ENCODE results near the gene KRTAP25-1.

The KRTAP25-1 gene

DNA sequence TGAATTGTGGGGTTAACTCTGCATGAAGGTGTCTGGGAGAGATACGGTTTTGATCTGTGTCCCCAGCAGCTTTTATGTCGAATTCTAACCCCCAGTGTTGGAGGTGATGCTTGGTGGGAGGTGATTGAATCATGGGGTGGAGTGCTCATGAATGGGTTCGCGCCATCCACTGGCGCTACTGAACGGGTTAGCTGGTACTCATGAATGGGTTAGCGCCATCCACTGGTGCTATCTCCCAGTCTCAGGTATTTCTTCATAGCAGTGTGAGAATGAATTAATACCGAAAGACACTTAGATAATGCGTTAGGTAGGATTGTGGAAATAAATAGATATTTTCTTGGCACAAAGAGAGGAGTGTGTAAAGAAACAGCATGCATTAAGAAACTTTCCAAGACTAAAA lies 40.5 kb downstream of the KRTAP25-1 start:
- no peak for DNase-seq

DNA sequence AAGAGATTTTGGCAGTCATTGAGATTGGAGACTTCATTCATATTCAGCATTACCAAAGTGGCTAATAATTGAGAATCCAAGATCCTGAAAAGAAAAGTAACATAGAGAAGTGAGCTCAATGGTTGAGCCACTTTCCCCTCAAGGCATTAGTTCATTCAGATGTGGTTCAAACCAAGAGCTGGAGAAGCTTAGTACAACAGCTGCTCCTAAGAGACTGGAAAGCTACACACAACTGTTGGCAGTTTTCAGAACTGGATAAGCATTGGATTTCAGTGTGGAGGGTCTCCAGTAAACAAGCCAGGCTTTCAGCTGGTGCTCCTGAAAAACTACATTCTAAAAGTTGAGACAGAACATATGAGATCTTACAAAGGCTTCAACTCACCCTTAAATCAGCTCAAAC lies 44.3 kb downstream of the KRTAP25-1 start:
- no peak for DNase-seq

DNA sequence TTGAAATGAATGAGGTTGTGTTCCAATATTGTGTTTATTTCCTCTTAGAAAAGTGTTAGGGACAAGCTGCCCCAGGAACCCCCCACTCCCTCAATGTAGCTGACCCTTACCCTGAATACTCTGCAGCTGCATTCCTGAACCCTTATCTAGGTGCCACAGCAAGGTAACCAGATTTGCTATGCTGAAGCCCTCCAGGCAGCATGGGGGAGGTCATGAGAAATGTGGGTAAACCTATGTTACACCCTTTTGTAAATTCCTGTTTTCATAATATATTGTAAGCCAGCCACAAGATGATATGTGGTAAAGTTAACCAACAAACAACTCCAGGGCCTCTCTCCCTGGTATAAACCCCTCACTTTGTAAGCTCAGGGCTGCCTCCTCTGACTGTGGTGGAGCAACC lies 45.6 kb downstream of the KRTAP25-1 start:
- DNase-seq: no peak

DNA sequence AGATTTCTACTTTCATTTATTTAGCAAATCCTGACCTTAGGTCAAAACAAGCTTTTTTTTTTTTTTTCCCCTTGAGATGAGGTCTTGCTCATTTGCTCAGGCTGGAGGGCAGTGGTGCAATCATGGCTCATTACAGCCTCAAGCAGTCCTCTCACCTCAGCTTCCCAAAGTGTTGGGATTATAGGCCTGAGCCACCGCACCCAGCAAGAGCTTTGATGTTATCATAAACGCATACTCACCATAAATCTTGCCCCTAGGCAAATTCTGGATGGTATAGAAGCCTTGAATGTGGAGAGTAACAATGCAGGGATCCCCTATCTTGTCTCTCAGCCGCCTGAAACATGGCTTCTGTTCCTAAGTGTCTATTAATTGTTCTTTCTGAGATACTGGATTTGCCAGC lies 48.7 kb downstream of the KRTAP25-1 start:
- DNase-seq: no peak
